ENCODE results near the gene CREB5. TPM values are rescaled to one million over a fixed set of nuclear protein-coding genes. Genes with fewer than 3 reads are reported as not detected.

Gene CREB5
- total RNA-seq, 1 donor from 2014 or later = 13.6 TPM

DNA sequence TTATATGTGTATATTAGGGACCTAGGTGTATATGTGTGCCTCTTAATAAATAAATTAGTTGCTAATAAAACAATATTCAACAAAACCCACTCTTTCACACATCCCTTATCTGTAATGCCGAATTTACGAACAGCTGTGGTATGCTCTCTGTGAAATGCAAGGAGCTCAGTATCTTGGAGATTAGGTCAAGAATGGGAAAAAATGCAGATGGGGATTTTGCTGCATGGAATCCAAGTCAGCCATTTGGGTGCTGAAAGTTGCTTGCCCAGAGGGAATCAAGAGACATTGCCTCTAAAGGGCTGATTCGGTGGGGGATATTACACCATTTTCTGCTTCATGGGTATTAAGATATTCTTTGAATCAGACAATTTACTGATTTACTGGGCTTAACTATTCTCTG lies 93.5 kb downstream of the CREB5 start:
- H3K9me3 Mint-ChIP-seq = no peaks in the 10 kb centered on the region
- no peaks in the 10 kb centered on the region for H3K27me3 Mint-ChIP-seq (ENCODE audit: low read depth)
- TF ChIP-seq, protein P1, sequence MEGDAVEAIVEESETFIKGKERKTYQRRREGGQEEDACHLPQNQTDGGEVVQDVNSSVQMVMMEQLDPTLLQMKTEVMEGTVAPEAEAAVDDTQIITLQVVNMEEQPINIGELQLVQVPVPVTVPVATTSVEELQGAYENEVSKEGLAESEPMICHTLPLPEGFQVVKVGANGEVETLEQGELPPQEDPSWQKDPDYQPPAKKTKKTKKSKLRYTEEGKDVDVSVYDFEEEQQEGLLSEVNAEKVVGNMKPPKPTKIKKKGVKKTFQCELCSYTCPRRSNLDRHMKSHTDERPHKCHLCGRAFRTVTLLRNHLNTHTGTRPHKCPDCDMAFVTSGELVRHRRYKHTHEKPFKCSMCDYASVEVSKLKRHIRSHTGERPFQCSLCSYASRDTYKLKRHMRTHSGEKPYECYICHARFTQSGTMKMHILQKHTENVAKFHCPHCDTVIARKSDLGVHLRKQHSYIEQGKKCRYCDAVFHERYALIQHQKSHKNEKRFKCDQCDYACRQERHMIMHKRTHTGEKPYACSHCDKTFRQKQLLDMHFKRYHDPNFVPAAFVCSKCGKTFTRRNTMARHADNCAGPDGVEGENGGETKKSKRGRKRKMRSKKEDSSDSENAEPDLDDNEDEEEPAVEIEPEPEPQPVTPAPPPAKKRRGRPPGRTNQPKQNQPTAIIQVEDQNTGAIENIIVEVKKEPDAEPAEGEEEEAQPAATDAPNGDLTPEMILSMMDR (IDR thresholded peaks at IDR 0.05; ENCODE audit: unreplicated experiment) = no peak
- peaks cover 14% of the 10 kb centered on the region for H3K4me1 Mint-ChIP-seq
- no peak overlapping the region for H3K27ac Mint-ChIP-seq
- H3K36me3 Mint-ChIP-seq = no peaks in the 10 kb centered on the region
- no peak for DNase-seq (ENCODE audit: low spot score in 2 of 2, unreplicated experiment in 2 of 2)
- H3K4me3 Mint-ChIP-seq = no peak overlapping the region

DNA sequence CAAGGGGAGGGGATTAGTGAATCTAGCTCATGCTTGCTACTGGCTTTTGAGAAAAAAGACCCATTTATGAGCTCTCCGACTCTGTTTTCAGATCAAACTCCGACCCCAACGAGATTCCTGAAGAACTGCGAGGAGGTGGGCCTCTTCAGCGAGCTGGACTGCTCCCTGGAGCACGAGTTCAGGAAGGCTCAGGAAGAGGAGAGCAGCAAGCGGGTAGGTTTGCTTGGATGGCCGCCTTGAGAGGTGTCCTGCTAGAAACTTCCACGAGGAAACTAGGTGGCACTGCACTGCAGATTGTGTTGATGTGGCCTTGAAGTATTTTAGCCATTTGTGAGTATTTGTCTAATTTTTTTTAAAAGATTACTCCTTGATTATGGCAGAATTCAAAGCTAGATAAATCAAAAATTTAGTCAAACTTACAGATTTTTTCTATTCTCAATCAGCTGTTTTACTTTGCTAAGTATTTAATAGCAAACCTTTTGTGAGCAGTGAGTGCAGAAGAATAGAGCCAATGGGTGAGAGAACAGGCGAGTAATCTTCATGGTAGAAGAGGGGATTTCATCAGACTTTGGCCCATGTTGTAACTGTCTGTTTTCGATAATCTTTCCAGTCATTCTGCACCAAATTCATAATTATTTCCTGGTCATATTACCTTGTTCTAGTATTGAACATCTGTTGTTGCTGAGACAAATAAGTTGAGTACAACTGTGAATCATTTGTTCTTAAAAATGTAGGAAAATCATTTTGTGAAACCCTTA lies 95.4 kb downstream of the CREB5 start:
- Mint-ChIP-seq H3K36me3 (no peaks in the 10 kb centered on the region), H3K4me3 (no peak overlapping the region), H3K4me1 (peaks cover 10% of the 10 kb centered on the region), H3K9me3 (no peaks in the 10 kb centered on the region), H3K27me3 (ENCODE audit: low read depth) (no peaks in the 10 kb centered on the region), H3K27ac (no peak overlapping the region)
- DNase-seq (ENCODE audit: low spot score in 2 of 2, unreplicated experiment in 2 of 2) = no peak
- TF ChIP-seq, protein P1 (IDR thresholded peaks at IDR 0.05; ENCODE audit: unreplicated experiment) = no peak

DNA sequence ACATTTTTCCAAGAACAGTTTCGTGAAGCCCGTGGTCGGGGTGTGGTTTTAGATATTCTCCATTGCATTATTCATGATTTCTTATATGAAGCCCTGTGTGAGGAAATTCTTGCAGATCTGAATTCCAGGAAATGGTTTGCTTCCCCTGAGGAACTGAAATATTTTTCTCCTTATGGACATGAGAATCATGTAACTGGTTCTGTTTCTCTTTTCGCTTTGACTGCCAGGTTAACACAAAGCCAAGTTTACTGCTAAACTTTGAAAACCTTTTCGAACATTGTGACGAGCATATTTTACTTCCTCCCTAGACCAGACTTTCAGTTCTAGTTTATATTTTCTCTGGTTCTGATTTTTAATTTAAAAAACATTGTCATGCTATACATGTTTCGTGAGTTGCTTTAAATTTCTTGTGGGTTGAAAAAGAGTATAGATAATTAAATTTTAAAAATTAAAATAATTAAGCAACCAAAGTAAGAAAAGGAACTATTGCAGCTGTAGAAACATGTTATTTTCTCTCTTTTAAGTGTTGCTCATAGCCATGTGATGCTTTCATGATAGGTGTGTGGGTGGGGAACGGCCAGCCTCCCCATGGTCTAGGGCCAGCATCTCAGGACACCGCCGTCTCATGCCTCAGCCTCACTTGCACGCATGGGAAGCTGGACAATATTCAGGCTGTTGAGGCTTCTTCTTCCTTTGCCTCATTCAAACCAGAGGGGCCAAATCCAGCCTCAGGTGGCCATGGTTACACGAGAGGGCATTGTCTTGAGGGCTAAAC lies 97.1 kb downstream of the CREB5 start:
- no peak overlapping the region for H3K4me3 Mint-ChIP-seq
- H3K9me3 Mint-ChIP-seq = no peaks in the 10 kb centered on the region
- H3K4me1 Mint-ChIP-seq = peaks cover 9% of the 10 kb centered on the region
- TF ChIP-seq, protein P1 (IDR thresholded peaks at IDR 0.05; ENCODE audit: unreplicated experiment) = no peak
- DNase-seq (ENCODE audit: low spot score in 2 of 2, unreplicated experiment in 2 of 2) = no peak
- H3K36me3 Mint-ChIP-seq = no peaks in the 10 kb centered on the region
- H3K27me3 Mint-ChIP-seq (ENCODE audit: low read depth) = no peaks in the 10 kb centered on the region
- H3K27ac Mint-ChIP-seq = no peak overlapping the region

DNA sequence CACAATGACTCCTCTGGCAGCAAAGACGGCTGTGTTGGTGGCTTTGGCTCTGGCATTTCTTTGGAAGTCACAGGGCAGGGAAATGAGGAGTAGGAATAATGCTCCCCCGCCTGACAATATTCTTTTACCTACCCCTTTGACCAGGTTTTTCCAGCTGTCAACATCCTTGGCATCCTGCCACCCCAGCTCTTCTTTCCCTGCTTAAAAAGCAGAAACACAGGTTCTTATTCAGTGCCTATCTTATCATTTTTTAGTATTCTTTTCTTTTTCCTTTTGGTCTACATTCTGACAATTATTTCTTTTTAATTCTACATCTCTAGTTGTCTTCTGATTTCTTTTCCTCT lies 97.7 kb downstream of the CREB5 start:
- no peaks in the 10 kb centered on the region for H3K9me3 Mint-ChIP-seq

DNA sequence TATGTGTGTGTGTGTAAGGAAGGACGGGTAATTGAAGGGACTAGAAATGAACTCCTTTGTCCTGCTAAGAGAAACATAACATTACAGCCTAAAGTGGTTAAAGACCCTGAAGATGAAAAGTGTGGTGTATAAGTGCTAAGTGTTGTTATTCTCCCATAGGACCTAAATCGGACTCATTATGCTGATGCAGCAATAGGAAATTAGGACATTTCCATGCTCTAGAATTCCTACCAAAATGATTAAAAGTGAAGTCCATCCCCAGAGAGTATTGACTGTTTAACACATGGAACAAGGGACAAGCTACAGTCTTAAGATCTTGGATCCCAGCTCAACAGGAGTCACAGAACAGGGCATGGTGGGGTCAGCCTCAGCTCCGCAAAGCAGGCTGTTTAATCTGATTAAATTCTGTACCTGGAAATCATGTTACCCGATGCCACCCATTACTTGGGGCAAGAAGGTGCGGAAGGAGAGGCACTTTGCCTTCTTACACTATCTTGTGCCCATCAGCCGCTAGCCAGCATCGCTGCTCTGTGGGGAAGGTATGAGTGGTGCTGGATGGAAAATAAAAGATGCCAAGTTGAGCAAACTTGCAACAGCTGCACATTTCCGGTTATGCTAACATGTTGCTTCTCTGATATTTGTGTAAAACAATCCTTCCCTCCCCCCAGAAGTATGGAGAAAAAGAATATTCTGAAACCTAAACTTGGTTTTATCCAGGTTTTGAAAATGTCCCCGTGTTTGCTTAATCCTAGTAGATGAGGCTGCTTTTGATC lies 100.5 kb downstream of the CREB5 start:
- H3K4me3 Mint-ChIP-seq = no peak overlapping the region
- H3K36me3 Mint-ChIP-seq = no peaks in the 10 kb centered on the region
- no peak for DNase-seq (ENCODE audit: low spot score in 2 of 2, unreplicated experiment in 2 of 2)
- no peaks in the 10 kb centered on the region for H3K9me3 Mint-ChIP-seq
- no peak overlapping the region for H3K27ac Mint-ChIP-seq
- peaks cover 22% of the 10 kb centered on the region for H3K4me1 Mint-ChIP-seq
- TF ChIP-seq, protein P1 (IDR thresholded peaks at IDR 0.05; ENCODE audit: unreplicated experiment) = no peak
- H3K27me3 Mint-ChIP-seq (ENCODE audit: low read depth) = peaks cover 2% of the 10 kb centered on the region

More for the DNA sequence above, 97.7 kb downstream of the CREB5 start:
- Mint-ChIP-seq H3K4me1 (peaks cover 9% of the 10 kb centered on the region), H3K27ac (no peak overlapping the region), H3K27me3 (ENCODE audit: low read depth) (no peaks in the 10 kb centered on the region), H3K4me3 (no peak overlapping the region), H3K36me3 (no peaks in the 10 kb centered on the region)
- TF ChIP-seq, protein P1 (IDR thresholded peaks at IDR 0.05; ENCODE audit: unreplicated experiment) = no peak
- DNase-seq (ENCODE audit: low spot score in 2 of 2, unreplicated experiment in 2 of 2) = no peak

All from mesothelial cell of epicardium (in vitro differentiated cells).